ENCODE results near the gene ALDH3A1.

DNA sequence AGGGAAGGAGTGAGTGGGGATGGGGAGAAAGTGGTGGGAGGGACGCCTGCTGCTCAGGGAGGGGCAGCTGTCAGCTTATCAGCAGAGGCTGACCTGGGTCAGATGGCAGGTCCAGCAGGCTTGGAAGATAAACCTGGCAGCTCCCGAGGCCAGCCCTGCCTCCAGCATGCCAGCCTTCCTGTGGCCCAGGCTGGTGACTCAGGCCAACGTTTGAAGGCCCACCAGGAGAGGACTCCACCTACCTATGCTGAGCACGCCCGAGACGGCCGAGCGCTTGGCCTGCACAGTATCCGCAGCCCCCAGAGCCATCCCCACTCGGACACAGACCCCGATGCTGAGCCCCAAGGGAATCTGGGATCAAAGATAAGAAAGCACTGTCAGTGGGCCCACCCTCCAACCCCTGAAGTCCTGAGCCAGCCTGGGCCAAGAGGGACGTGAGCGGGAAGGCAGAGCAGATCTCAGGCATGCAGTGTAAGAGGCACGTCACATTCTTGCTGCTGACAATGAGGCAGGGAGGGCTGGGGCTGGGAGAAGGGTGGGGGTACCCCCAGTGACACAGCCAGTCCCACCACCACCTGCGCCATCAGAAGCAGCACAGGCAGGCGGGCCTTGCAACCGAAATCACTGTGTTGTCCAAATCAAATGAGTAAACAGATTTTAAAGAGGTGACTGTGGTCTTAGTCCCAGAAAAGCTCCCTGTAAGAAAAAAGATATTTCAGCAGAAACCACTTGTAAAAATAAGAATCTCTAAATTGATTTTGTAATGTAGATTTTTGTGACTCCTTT lies 44.1 kb downstream of the ALDH3A1 start:
- TF ChIP-seq CTCF (IDR thresholded peaks at IDR 0.05) (no peak), POLR2A (IDR thresholded peaks at IDR 0.05) (no peak)
